Panc1 (cell line): ENCODE results near the gene GREM1. TPM values are rescaled to one million over a fixed set of nuclear protein-coding genes. Genes with fewer than 3 reads are reported as not detected.

Experiments
- ATAC-seq: fragments of 200-7000 bp; cut with Tn5 transposase; 2 replicates; pipeline ENCODE4 v1.9.1; 2020; ENCODE audit warnings: mild to moderate bottlenecking, moderate library complexity
- BruUV-seq: library from RNA; stranded (reverse); fragments of 400-500 nt; replicated peaks from 2 replicates; lab custom pipeline; 2021; lab: Mats Ljungman, UMichigan
- CTCF ChIA-PET: fragments of 300-600 bp; sonication (Branson Sonifier 250); formaldehyde crosslinking; loops from one replicate; lab custom pipeline; 2022; ENCODE audit warnings: antibody characterized with exemption; lab: Charles Lee
- POLR2A ChIA-PET: fragments of 300-600 bp; sonication (Branson Sonifier 250); formaldehyde crosslinking; loops from one replicate; lab custom pipeline; 2022; ENCODE audit warnings: antibody characterized with exemption; lab: Charles Lee
- DNase-seq: peaks from one replicate; pipeline ENCODE4 v3.0.0-alpha.2; 2010; ENCODE audit warnings: low read depth, low spot score
- H3K27ac ChIP-seq: 2 replicates; pipeline ENCODE4 v1.5.1; 2011; ENCODE audit warnings: mild to moderate bottlenecking, low read length, inconsistent platforms
- H3K27me3 ChIP-seq: fragments of 200-500 bp; sonication (Bioruptor generic); 2 replicates; pipeline ENCODE4 v1.6.0; 2014; ENCODE audit warnings: low read length, inconsistent platforms; ENCODE audit not compliant: control insufficient read depth, insufficient read depth
- H3K36me3 ChIP-seq: fragments of 200-500 bp; sonication (Bioruptor generic); 2 replicates; pipeline ENCODE4 v1.5.1; 2014; ENCODE audit warnings: inconsistent platforms, mild to moderate bottlenecking, low read length, moderate library complexity; ENCODE audit not compliant: control insufficient read depth, insufficient read depth
- H3K4me1 ChIP-seq: 2 replicates; pipeline ENCODE4 v1.5.1; 2011; ENCODE audit warnings: inconsistent platforms, mild to moderate bottlenecking, low read length, moderate library complexity; ENCODE audit not compliant: control insufficient read depth, insufficient read depth
- H3K4me3 ChIP-seq, 2 experiments: 2 replicates each; pipeline ENCODE4 v1.5.1; 2011 to 2012; ENCODE audit warnings: low read depth in 2 of 2, low read length in 2 of 2, mild to moderate bottlenecking in 2 of 2, inconsistent platforms in 1 of 2, moderate library complexity in 1 of 2
- H3K9me3 ChIP-seq: fragments of 200-500 bp; sonication (Bioruptor generic); 2 replicates; pipeline ENCODE4 v1.5.1; 2014; ENCODE audit warnings: low read depth, mild to moderate bottlenecking, inconsistent platforms, low read length, moderate library complexity; ENCODE audit not compliant: control insufficient read depth, insufficient read depth
- POLR2AphosphoS5 ChIP-seq: IDR thresholded peaks from 2 replicates; pipeline ENCODE4 v1.6.1; 2012; ENCODE audit warnings: mild to moderate bottlenecking, low read depth, low read length, moderate library complexity
- SIN3A ChIP-seq: IDR thresholded peaks from 2 replicates; pipeline ENCODE4 v1.6.1; 2012; ENCODE audit warnings: low read depth, mild to moderate bottlenecking, low read length, moderate library complexity, borderline replicate concordance; ENCODE audit not compliant: insufficient read depth
- TCF7L2 ChIP-seq: IDR thresholded peaks from 2 replicates; pipeline ENCODE4 v1.6.1; 2011; ENCODE audit warnings: mild to moderate bottlenecking, low read depth, low read length, inconsistent platforms
- in situ Hi-C: cut with HindIII; loops from 2 replicates; pipeline ENCODE4 v1.10.0; 2016; ENCODE audit warnings: low sequenced_read_pairs, low pct_unique_long_range_greater_than_20kb
- intact Hi-C: fragments of 100-400 bp; cut with micrococcal nuclease; formaldehyde crosslinking; loops from one replicate; pipeline ENCODE4 v1.10.0; 2022; ENCODE audit not compliant: unreplicated experiment
- total RNA-seq: library from RNA; stranded (reverse); gene quantifications from one replicate; pipeline ENCODE4 v1.2.1, GENCODE V29; 2021; ENCODE audit not compliant: unreplicated experiment
- TF ChIP-seq, protein P1 (sequence below), 2 experiments: IDR thresholded peaks; 2 replicates each; pipeline ENCODE4 v1.6.1; 2011 to 2012; ENCODE audit warnings: low read depth in 2 of 2, control low read depth in 1 of 2, low read length in 1 of 2, mild to moderate bottlenecking in 1 of 2, moderate library complexity in 1 of 2; ENCODE audit not compliant: insufficient read depth in 1 of 2
- TF ChIP-seq, protein P2 (sequence below): fragments of 450-650 bp; IDR thresholded peaks from 2 replicates; pipeline ENCODE4 v1.5.1; 2017; ENCODE audit warnings: mild to moderate bottlenecking

Gene GREM1
- total RNA-seq, 1 experiment from 2014 or later = 0.41 TPM

GRCh38 chr15:32675466-32675865, 42.3 kb upstream of the GREM1 start:
- TF ChIP-seq, protein P1, sequence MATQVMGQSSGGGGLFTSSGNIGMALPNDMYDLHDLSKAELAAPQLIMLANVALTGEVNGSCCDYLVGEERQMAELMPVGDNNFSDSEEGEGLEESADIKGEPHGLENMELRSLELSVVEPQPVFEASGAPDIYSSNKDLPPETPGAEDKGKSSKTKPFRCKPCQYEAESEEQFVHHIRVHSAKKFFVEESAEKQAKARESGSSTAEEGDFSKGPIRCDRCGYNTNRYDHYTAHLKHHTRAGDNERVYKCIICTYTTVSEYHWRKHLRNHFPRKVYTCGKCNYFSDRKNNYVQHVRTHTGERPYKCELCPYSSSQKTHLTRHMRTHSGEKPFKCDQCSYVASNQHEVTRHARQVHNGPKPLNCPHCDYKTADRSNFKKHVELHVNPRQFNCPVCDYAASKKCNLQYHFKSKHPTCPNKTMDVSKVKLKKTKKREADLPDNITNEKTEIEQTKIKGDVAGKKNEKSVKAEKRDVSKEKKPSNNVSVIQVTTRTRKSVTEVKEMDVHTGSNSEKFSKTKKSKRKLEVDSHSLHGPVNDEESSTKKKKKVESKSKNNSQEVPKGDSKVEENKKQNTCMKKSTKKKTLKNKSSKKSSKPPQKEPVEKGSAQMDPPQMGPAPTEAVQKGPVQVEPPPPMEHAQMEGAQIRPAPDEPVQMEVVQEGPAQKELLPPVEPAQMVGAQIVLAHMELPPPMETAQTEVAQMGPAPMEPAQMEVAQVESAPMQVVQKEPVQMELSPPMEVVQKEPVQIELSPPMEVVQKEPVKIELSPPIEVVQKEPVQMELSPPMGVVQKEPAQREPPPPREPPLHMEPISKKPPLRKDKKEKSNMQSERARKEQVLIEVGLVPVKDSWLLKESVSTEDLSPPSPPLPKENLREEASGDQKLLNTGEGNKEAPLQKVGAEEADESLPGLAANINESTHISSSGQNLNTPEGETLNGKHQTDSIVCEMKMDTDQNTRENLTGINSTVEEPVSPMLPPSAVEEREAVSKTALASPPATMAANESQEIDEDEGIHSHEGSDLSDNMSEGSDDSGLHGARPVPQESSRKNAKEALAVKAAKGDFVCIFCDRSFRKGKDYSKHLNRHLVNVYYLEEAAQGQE (IDR thresholded peaks at IDR 0.05; ENCODE audit: insufficient read depth in 1 of 2, low read depth in 2 of 2, low read length in 1 of 2) = no peak
- TF ChIP-seq TCF7L2 (no peak), SIN3A (no peak), POLR2AphosphoS5 (no peak)
- TF ChIP-seq, protein P2, sequence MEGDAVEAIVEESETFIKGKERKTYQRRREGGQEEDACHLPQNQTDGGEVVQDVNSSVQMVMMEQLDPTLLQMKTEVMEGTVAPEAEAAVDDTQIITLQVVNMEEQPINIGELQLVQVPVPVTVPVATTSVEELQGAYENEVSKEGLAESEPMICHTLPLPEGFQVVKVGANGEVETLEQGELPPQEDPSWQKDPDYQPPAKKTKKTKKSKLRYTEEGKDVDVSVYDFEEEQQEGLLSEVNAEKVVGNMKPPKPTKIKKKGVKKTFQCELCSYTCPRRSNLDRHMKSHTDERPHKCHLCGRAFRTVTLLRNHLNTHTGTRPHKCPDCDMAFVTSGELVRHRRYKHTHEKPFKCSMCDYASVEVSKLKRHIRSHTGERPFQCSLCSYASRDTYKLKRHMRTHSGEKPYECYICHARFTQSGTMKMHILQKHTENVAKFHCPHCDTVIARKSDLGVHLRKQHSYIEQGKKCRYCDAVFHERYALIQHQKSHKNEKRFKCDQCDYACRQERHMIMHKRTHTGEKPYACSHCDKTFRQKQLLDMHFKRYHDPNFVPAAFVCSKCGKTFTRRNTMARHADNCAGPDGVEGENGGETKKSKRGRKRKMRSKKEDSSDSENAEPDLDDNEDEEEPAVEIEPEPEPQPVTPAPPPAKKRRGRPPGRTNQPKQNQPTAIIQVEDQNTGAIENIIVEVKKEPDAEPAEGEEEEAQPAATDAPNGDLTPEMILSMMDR = no peak
- Histone ChIP-seq H3K36me3 (no peaks in the 10 kb centered on the region), H3K4me1 (no peaks in the 10 kb centered on the region), H3K27me3 (no peaks in the 10 kb centered on the region), H3K9me3 (no peaks in the 10 kb centered on the region), H3K4me3 (no peak overlapping the region), H3K27ac (no peak overlapping the region)
- POLR2A ChIA-PET = no interaction called here
- intact Hi-C loops (no loop called here), in situ Hi-C loops (no loop called here)
- DNase-seq = no peak
- no TSS peak for BruUV-seq
- no peak for ATAC-seq
- CTCF ChIA-PET = no interaction called here

DNA sequence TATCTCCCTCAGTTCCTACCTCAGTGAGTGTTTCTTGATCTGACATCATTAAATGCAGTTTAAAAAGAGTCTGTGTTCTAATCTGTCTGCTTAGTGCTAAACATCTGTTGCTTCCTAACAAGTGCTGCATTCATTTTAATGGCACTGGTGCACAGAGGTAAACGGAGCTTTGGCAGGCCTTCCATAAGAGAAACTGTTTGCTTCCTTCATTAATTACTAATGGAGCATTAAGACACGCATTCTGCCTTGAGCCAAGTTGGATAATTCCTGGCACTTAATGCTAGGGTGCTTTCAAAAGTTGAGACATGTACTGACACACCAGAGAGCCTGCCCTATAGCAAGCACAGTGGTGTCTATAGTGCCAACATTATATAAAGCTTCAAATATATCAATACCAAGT, 41.6 kb upstream of the GREM1 start:
- TF ChIP-seq POLR2AphosphoS5 (no peak), TCF7L2 (no peak), SIN3A (no peak)
- TF ChIP-seq, protein P2 = no peak
- TF ChIP-seq, protein P1 (IDR thresholded peaks at IDR 0.05; ENCODE audit: insufficient read depth in 1 of 2, low read depth in 2 of 2, low read length in 1 of 2) = no peak
- ATAC-seq (no peak), DNase-seq (no peak)
- intact Hi-C loops = no loop called here
- in situ Hi-C loops = no loop called here
- Histone ChIP-seq H3K27me3 (no peaks in the 10 kb centered on the region), H3K27ac (no peak overlapping the region), H3K36me3 (no peaks in the 10 kb centered on the region), H3K4me1 (no peaks in the 10 kb centered on the region), H3K9me3 (no peaks in the 10 kb centered on the region), H3K4me3 (no peak overlapping the region)
- ChIA-PET POLR2A (no interaction called here), CTCF (no interaction called here)
- no TSS peak for BruUV-seq
